ENCODE results near the gene B3GLCT.

DNA sequence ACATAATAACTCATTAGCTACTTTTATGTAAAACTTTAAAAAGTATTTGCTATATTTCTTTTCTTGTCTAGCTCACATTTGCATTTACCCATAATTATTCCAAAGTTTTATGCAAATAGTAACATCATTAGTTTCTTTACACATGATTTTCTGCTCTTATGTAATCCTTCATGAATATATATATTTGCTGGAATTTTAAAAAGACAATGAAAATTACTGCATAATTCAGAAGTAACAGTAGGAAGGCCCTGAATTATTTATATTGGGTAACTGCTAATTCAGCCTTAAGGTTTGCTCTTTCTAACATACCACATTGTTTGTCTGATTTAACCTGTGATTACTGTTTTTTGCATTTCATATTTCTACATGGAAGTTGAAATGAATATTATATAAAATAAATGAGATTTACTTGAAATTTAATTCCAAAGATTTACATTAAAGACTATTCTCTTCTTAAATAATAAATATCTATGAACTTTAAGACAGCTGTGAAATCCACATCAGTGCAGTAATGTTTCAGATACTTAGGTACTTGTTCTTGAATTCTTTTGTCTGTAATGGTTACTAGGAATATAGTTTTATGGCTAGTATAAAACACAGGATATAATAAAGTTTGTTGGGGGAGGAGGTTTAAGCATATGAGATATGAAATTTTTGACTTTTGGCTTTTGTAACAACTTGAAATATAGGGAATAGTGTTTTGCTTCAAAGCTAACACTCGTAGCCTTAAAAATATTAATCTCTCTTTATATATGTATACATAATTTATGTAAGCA lies 46.0 kb downstream of the B3GLCT start:
- no peak for TF ChIP-seq MAX (IDR thresholded peaks at IDR 0.05)
- TF ChIP-seq, protein P1, sequence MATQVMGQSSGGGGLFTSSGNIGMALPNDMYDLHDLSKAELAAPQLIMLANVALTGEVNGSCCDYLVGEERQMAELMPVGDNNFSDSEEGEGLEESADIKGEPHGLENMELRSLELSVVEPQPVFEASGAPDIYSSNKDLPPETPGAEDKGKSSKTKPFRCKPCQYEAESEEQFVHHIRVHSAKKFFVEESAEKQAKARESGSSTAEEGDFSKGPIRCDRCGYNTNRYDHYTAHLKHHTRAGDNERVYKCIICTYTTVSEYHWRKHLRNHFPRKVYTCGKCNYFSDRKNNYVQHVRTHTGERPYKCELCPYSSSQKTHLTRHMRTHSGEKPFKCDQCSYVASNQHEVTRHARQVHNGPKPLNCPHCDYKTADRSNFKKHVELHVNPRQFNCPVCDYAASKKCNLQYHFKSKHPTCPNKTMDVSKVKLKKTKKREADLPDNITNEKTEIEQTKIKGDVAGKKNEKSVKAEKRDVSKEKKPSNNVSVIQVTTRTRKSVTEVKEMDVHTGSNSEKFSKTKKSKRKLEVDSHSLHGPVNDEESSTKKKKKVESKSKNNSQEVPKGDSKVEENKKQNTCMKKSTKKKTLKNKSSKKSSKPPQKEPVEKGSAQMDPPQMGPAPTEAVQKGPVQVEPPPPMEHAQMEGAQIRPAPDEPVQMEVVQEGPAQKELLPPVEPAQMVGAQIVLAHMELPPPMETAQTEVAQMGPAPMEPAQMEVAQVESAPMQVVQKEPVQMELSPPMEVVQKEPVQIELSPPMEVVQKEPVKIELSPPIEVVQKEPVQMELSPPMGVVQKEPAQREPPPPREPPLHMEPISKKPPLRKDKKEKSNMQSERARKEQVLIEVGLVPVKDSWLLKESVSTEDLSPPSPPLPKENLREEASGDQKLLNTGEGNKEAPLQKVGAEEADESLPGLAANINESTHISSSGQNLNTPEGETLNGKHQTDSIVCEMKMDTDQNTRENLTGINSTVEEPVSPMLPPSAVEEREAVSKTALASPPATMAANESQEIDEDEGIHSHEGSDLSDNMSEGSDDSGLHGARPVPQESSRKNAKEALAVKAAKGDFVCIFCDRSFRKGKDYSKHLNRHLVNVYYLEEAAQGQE (IDR thresholded peaks at IDR 0.05): no peak
- TF ChIP-seq NR2F2 (IDR thresholded peaks at IDR 0.05): no peak
- TF ChIP-seq YY1 (IDR thresholded peaks at IDR 0.05): no peak
- TF ChIP-seq, protein P2, sequence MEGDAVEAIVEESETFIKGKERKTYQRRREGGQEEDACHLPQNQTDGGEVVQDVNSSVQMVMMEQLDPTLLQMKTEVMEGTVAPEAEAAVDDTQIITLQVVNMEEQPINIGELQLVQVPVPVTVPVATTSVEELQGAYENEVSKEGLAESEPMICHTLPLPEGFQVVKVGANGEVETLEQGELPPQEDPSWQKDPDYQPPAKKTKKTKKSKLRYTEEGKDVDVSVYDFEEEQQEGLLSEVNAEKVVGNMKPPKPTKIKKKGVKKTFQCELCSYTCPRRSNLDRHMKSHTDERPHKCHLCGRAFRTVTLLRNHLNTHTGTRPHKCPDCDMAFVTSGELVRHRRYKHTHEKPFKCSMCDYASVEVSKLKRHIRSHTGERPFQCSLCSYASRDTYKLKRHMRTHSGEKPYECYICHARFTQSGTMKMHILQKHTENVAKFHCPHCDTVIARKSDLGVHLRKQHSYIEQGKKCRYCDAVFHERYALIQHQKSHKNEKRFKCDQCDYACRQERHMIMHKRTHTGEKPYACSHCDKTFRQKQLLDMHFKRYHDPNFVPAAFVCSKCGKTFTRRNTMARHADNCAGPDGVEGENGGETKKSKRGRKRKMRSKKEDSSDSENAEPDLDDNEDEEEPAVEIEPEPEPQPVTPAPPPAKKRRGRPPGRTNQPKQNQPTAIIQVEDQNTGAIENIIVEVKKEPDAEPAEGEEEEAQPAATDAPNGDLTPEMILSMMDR (IDR thresholded peaks at IDR 0.05; ENCODE audit: low read depth, low read length, missing input control): no peak
- no peak for TF ChIP-seq HNF4G (IDR thresholded peaks at IDR 0.05)
- TF ChIP-seq GABPA (IDR thresholded peaks at IDR 0.05 in 1 of 2, conservative IDR thresholded peaks at IDR 0.05 in 1 of 2): no peak
- no peak for TF ChIP-seq SP1 (IDR thresholded peaks at IDR 0.05)
- TF ChIP-seq ZBTB33 (IDR thresholded peaks at IDR 0.05): no peak
- TF ChIP-seq, protein P3, sequence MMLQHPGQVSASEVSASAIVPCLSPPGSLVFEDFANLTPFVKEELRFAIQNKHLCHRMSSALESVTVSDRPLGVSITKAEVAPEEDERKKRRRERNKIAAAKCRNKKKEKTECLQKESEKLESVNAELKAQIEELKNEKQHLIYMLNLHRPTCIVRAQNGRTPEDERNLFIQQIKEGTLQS (IDR thresholded peaks at IDR 0.05): no peak
- no peak for TF ChIP-seq TAF1 (conservative IDR thresholded peaks at IDR 0.05)
- TF ChIP-seq RAD21 (IDR thresholded peaks at IDR 0.05): no peak
- TF ChIP-seq RXRA (IDR thresholded peaks at IDR 0.05): no peak
- no peak for TF ChIP-seq HNF4A (conservative IDR thresholded peaks at IDR 0.05)

All from liver (tissue), 3 donors.